ENCODE measurements around the gene CAVIN4. TPM values are rescaled to one million over a fixed set of nuclear protein-coding genes. Genes with fewer than 3 reads are reported as not detected.

Gene CAVIN4
- total and polyA plus RNA-seq, 2 donors (not counting 1 experiment from before 2014, with no cell fraction given), result 0.50 to 1.5 TPM

- no peak overlapping the region for H2AFZ ChIP-seq (ENCODE audit: low read length)
- H3K9ac ChIP-seq (ENCODE audit: insufficient read depth, low read length), result no peak overlapping the region
- H3K79me2 ChIP-seq (ENCODE audit: control insufficient read depth, insufficient read depth, low read length), result no peaks in the 10 kb centered on the region
- H3K27ac ChIP-seq (ENCODE audit: insufficient read depth, low read length), result no peak overlapping the region
- no peaks in the 10 kb centered on the region for H3K9me3 ChIP-seq (ENCODE audit: control insufficient read depth, insufficient read depth, low read depth, low read length)
- no peak overlapping the region for H3K4me2 ChIP-seq (ENCODE audit: extremely low read depth, insufficient read depth, low read length)
- no peaks in the 10 kb centered on the region for H4K20me1 ChIP-seq (ENCODE audit: control insufficient read depth, extremely low read depth, insufficient read depth, low read length)
- no peaks in the 10 kb centered on the region for H3K36me3 ChIP-seq (ENCODE audit: control insufficient read depth, insufficient read depth, low read length)
- no peak for TF ChIP-seq CTCF (conservative IDR thresholded peaks at IDR 0.05 in 1 of 2, IDR thresholded peaks at IDR 0.05 in 1 of 2; ENCODE audit: low read depth in 1 of 2, low read length in 2 of 2)
- no peak for TF ChIP-seq EZH2 (IDR thresholded peaks at IDR 0.05; ENCODE audit: low read length, missing control alignments)
- no peak for DNase-seq (ENCODE audit: low read depth in 2 of 2)
- H3K27me3 ChIP-seq (ENCODE audit: control insufficient read depth, insufficient read depth, low read length), result no peaks in the 10 kb centered on the region
- H3K4me3 ChIP-seq (replicated peaks in 1 of 4; ENCODE audit: control extremely low read depth in 1 of 4, insufficient read depth in 1 of 4, low read depth in 3 of 4, low read length in 4 of 4), result no peak overlapping the region
- H3K4me1 ChIP-seq (ENCODE audit: control insufficient read depth, extremely low read depth, insufficient read depth, low read length), result no peaks in the 10 kb centered on the region
Observed at GRCh38 chr9:100557053-100557452, 20.8 kb upstream of the CAVIN4 start.

GRCh38 chr9:100561256-100561655 is 16.6 kb upstream of the CAVIN4 start:
- no peak overlapping the region for H3K4me3 ChIP-seq (replicated peaks in 1 of 4; ENCODE audit: control extremely low read depth in 1 of 4, insufficient read depth in 1 of 4, low read depth in 3 of 4, low read length in 4 of 4)
- H3K27me3 ChIP-seq (ENCODE audit: control insufficient read depth, insufficient read depth, low read length), result no peaks in the 10 kb centered on the region
- H3K36me3 ChIP-seq (ENCODE audit: control insufficient read depth, insufficient read depth, low read length), result no peaks in the 10 kb centered on the region
- no peak overlapping the region for H3K4me2 ChIP-seq (ENCODE audit: extremely low read depth, insufficient read depth, low read length)
- H3K9ac ChIP-seq (ENCODE audit: insufficient read depth, low read length), result no peak overlapping the region
- H2AFZ ChIP-seq (ENCODE audit: low read length), result no peak overlapping the region
- DNase-seq (ENCODE audit: low read depth in 2 of 2), result peak; percentile 6 to 90
- H3K9me3 ChIP-seq (ENCODE audit: control insufficient read depth, insufficient read depth, low read depth, low read length), result no peaks in the 10 kb centered on the region
- H4K20me1 ChIP-seq (ENCODE audit: control insufficient read depth, extremely low read depth, insufficient read depth, low read length), result no peaks in the 10 kb centered on the region
- TF ChIP-seq CTCF (conservative IDR thresholded peaks at IDR 0.05 in 1 of 2, IDR thresholded peaks at IDR 0.05 in 1 of 2; ENCODE audit: low read depth in 1 of 2, low read length in 2 of 2), result no peak
- no peak for TF ChIP-seq EZH2 (IDR thresholded peaks at IDR 0.05; ENCODE audit: low read length, missing control alignments)
- H3K27ac ChIP-seq (ENCODE audit: insufficient read depth, low read length), result no peak overlapping the region
- H3K4me1 ChIP-seq (ENCODE audit: control insufficient read depth, extremely low read depth, insufficient read depth, low read length), result no peaks in the 10 kb centered on the region
- no peaks in the 10 kb centered on the region for H3K79me2 ChIP-seq (ENCODE audit: control insufficient read depth, insufficient read depth, low read length)

GRCh38 chr9:100567856-100568255 is 10.0 kb upstream of the CAVIN4 start:
- no peak for TF ChIP-seq EZH2 (IDR thresholded peaks at IDR 0.05; ENCODE audit: low read length, missing control alignments)
- TF ChIP-seq CTCF (conservative IDR thresholded peaks at IDR 0.05 in 1 of 2, IDR thresholded peaks at IDR 0.05 in 1 of 2; ENCODE audit: low read depth in 1 of 2, low read length in 2 of 2), result no peak
- no peaks in the 10 kb centered on the region for H4K20me1 ChIP-seq (ENCODE audit: control insufficient read depth, extremely low read depth, insufficient read depth, low read length)
- H3K27me3 ChIP-seq (ENCODE audit: control insufficient read depth, insufficient read depth, low read length), result no peaks in the 10 kb centered on the region
- no peaks in the 10 kb centered on the region for H3K9me3 ChIP-seq (ENCODE audit: control insufficient read depth, insufficient read depth, low read depth, low read length)
- H3K4me2 ChIP-seq (ENCODE audit: extremely low read depth, insufficient read depth, low read length), result no peak overlapping the region
- H3K79me2 ChIP-seq (ENCODE audit: control insufficient read depth, insufficient read depth, low read length), result no peaks in the 10 kb centered on the region
- H3K4me3 ChIP-seq (replicated peaks in 1 of 4; ENCODE audit: control extremely low read depth in 1 of 4, insufficient read depth in 1 of 4, low read depth in 3 of 4, low read length in 4 of 4), result no peak overlapping the region
- no peaks in the 10 kb centered on the region for H3K36me3 ChIP-seq (ENCODE audit: control insufficient read depth, insufficient read depth, low read length)
- no peak overlapping the region for H2AFZ ChIP-seq (ENCODE audit: low read length)
- H3K27ac ChIP-seq (ENCODE audit: insufficient read depth, low read length), result no peak overlapping the region
- no peaks in the 10 kb centered on the region for H3K4me1 ChIP-seq (ENCODE audit: control insufficient read depth, extremely low read depth, insufficient read depth, low read length)
- DNase-seq (ENCODE audit: low read depth in 2 of 2), result no peak
- H3K9ac ChIP-seq (ENCODE audit: insufficient read depth, low read length), result no peak overlapping the region

All from fibroblast of lung (primary cell).